Occipital lobe (tissue), 2 donors: ENCODE data around the gene FILIP1L. TPM values are rescaled to one million over a fixed set of nuclear protein-coding genes. Genes with fewer than 3 reads are reported as not detected.

Source experiments
- DNase-seq: peaks from one replicate; lab custom pipeline; 2025; lab: John Stamatoyannopoulos, UW
- total RNA-seq: library from RNA; depleted of rRNA; stranded (reverse); fragments of >200 nt; gene quantifications from one replicate; pipeline ENCODE4 v1.2.3, GENCODE V29; 2014

Gene FILIP1L
- total RNA-seq, 1 donor from 2014 or later, result 1.2 TPM

GRCh38 chr3:100125161-100125938 is 11.0 kb upstream of the FILIP1L start:
- no peak for DNase-seq

DNA sequence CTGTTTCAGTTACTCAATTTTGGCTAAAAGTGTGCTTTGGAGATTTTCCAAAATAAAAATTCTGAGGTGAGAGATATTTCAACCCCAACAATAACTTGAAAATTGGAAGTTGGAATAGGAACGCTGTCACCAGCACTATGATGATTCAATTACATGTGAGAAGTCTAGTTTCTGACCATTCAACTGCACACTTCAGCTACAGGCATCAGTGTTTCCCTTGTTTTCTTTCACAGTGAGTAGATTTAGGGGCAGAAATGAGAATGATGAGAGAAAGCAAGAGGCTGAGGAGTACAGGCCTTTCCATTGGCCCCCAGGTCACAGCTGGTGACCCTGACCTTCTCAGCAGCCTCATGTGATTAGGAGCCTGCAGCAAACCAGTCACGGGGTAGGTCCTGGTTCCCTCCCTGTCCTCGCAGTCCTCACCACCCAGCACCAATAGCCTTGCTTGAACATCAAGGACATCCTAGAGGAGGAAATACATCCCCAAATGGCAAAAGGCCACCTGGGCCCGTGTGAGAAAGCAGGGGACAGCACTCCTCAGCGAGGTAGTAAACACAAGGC is 10.0 kb upstream of the FILIP1L start:
- no peak for DNase-seq

DNA sequence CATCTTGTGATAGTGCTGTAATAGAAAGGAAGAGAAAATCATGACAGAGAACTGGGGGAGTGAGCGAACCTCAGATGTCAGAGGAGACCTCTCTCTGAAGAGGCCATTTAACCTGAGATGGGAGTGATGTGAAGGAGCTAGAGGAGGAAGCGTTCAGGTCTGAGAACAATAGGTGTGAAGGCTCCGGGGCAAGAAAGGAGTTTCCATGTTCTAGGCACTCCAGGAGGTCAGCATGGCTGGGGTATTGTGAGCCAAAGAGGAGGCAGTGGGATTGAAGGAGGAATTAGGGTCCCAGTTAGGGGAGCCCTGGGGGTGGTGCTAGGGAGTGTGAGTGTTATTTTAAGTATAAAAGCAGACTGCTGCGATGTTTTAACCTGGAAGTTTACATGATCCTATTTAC is 8.8 kb upstream of the FILIP1L start:
- no peak for DNase-seq

DNA sequence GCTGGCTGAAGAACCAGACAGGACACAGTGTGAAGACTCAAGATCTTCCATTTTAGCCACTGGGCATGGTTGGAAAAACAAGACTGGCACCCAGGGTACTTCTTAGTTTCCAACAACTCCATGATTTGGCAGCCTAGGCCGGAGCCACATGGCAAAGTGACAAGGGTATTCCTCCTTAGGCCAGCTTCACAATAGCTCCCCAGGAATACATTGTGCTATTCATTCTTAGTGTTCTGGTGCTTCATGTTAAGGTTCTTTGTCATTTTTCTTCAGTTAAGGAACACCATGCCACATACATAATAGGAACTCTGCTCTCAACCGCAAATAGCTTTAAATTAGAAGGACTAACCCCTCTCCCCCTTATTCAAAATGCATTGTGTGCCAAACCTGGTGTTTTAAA is 8.0 kb upstream of the FILIP1L start:
- DNase-seq, result no peak

- DNase-seq, result no peak
Observed at GRCh38 chr3:100120693-100121092, 6.4 kb upstream of the FILIP1L start.

DNA sequence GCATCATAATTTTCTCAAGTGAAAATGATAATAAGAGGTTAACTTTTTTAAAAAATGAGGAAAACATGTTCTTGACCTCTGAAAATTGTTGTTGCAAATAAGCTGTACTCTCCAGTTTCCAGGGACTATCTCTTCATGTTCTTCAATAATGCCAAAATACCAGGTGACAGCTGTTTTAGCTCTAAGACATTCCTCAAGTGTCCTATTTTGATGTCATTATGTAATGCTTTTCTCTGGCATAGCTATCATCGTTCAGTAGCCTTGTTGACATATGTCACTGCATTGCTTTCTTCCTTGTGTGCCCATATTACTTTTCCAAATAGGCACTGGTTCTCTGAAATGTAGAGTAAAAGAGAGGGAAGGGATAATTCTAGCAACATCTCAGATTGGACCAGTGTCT is 5.7 kb upstream of the FILIP1L start:
- DNase-seq, result no peak

- no peak for DNase-seq
Observed at GRCh38 chr3:100117093-100117492, 2.8 kb upstream of the FILIP1L start.

- DNase-seq, result no peak
Observed at GRCh38 chr3:100113723-100114412, 433 bp downstream of the FILIP1L start.

GRCh38 chr3:100111728-100112127 is 2.6 kb downstream of the FILIP1L start:
- no peak for DNase-seq

DNA sequence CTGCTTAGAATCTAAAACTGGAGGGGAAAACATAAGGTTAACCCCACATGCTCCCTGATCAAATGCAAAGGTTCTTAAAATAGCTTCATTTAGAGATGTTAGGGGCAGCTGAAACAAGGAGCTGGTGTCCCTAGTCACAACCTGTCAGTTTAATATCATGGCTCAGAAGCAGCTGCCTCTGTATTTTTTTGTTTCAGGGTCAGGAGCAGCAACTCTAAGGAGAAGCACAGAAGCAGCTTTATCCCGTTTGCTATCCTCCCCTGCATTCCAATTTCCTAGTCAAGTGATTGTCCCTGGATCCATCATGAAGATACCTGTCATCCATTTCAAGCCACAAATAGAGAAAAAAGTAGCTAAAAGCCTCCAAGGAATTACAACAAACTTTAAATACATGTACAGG is 4.1 kb downstream of the FILIP1L start:
- no peak for DNase-seq

GRCh38 chr3:100108464-100109079 is 5.7 kb downstream of the FILIP1L start:
- DNase-seq, result no peak

DNA sequence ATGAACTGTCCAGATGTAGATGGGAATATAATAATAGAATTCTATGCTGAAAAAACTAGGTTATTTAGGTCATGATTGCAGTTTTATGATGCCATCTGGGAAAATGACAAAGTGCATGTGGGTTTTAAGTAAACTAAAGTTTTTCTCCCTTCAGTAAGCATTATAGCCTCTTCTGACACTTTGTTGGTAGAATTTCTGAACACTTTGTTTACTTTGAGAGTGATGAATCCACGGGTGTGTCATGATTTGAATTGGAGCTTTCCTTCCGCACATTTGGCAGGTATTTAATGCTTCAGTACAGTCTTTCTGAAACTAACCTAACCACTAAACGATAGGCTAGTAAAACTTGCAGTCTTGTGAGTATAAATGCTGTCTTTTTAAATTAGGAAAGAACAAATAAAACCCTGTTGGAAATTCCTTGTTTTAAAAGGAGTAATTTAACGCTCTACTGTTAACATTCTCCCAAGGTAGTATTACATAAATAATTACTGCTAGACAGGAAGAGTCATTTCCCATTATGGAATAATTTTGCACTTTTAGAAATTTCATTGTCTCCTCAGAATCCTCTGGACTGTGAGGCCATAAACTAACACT is 7.0 kb downstream of the FILIP1L start:
- no peak for DNase-seq

DNA sequence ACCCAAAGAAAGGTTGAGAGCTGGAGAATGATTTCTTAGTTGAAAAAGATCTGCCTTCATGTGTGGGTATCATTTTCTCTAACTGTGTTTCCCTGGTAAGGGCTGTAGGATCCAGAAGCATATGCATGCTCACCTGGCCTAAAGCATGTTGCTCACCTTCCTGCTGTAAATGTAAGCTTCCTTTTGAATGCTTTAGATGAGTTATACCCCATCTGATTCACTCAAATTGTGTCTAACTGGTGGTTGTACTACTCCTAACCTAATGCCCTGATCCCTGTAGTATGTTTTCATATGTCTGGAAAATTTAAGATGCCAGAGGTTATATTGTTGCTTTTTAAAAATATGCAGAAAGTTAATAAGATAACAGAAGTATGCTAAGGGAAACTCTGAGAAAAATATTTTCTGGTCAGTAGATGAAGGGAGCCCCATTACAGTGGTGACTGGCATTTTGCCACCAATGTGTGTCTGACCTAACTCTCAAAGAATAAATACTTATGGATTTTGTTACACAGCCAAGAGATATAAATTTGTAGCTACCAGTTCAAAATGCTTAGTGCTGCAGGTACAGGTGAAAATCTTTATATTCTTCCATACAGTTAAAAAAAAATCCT is 7.7 kb downstream of the FILIP1L start:
- no peak for DNase-seq

DNA sequence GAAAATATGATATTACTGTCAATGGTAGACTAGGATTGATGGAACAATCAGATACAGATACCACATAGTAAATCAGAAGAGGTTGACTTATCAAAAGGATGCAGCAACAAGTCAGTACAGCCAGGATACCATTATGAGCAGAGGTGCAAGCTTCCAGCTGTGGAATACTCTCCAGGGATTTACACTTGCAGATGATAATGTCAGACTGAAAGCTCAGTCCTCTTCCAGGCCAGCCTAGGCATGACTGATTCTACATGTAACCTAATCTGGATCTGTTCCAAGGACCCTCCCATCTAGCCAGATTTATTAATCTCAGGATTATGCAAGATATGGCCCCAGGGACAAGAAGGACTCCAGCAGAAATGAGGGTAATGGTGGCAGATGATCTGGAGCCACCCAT is 8.2 kb downstream of the FILIP1L start:
- DNase-seq, result no peak

- no peak for DNase-seq
Observed at GRCh38 chr3:100105501-100105900, 8.8 kb downstream of the FILIP1L start.

DNA sequence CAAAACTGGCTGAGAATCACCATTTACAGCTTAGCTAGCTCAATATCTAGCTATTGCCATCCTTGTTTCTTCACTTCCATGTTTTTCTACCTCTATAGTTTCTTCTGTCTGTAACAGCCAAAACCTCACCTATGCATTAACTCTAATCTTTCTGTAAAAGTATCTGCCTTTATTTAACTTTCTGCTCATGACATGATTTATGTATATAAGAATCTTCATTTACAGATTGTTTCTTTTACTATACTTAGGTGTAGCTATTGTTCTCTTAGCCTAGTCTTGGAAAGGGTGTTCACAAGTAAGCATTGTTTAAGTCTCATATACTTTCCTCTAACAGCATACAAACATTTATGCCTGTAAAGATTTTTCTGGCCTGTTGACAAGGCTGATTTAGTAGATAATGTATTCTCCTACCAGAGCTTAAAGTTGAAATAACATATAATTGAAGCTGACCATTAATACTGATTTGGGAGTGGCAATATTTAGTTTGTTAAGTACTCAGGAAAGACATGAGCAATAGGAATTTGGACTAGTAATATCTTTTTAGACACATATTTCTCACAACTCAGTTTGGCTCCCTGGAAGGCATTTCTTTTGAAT is 9.4 kb downstream of the FILIP1L start:
- DNase-seq, result no peak

GRCh38 chr3:100104442-100104798 is 9.9 kb downstream of the FILIP1L start:
- no peak for DNase-seq

- DNase-seq, result no peak
Observed at GRCh38 chr3:100103558-100104441, 10.5 kb downstream of the FILIP1L start.

- no peak for DNase-seq
Observed at GRCh38 chr3:100102757-100103156, 11.5 kb downstream of the FILIP1L start.

DNA sequence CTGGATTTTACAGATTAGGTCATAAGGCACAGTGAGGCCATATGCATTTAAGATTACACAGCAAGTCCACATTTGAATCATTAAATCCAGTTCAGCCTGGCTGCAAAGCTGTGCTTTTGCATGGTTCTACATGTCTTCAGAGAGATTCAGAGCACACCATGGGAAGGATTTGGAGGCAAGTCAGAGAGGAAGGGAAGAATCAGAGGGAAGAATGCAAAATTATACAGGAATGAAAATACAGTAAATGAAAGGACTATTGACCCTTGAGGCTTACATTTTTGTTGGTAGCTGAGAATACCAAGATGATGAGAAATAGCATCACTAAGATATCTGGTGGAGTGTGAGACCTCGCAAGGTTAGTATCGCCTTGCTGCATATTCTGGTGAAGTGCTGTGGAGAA is 13.9 kb downstream of the FILIP1L start:
- DNase-seq, result no peak
